WTC11 (cell line): ENCODE measurements around the gene C9orf57. TPM values are rescaled to one million over a fixed set of nuclear protein-coding genes. Genes with fewer than 3 reads are reported as not detected.
"Not testable (repeated sequence)": the region's sequence is repeated elsewhere in the genome, so short reads cannot be mapped to it uniquely, and the experiment has no call there.

Experiments used
- ATAC-seq: fragments of 200-7000 bp; cut with Tn5 transposase; 2 replicates; pipeline ENCODE4 v1.10.0; 2021; ENCODE audit warnings: mild to moderate bottlenecking, moderate library complexity
- CTCF ChIA-PET: fragments of 300-600 bp; sonication (Branson Sonifier 250); formaldehyde crosslinking; loops from one replicate; lab custom pipeline; 2021; ENCODE audit warnings: antibody characterized with exemption; lab: Charles Lee
- POLR2A ChIA-PET: fragments of 350-600 bp; sonication (Branson Sonifier 250); formaldehyde crosslinking; loops from one replicate; lab custom pipeline; 2021; ENCODE audit warnings: antibody characterized with exemption; lab: Charles Lee
- DNase-seq: peaks from one replicate; pipeline ENCODE4 v3.0.0; 2021; ENCODE audit warnings: low spot score
- H3K27ac Mint-ChIP-seq: 2 replicates; pipeline ENCODE4 v1.8.0; 2021; ENCODE audit warnings: mixed read lengths
- H3K27me3 Mint-ChIP-seq: 2 replicates; pipeline ENCODE4 v1.8.0; 2021; ENCODE audit warnings: low read depth, mild to moderate bottlenecking, moderate library complexity, mixed read lengths
- H3K36me3 Mint-ChIP-seq: 2 replicates; pipeline ENCODE4 v1.8.0; 2021; ENCODE audit warnings: mixed read lengths
- H3K4me1 Mint-ChIP-seq: 2 replicates; pipeline ENCODE4 v1.8.0; 2022; ENCODE audit warnings: mixed read lengths
- H3K4me3 Mint-ChIP-seq: 2 replicates; pipeline ENCODE4 v1.8.0; 2021; ENCODE audit warnings: mild to moderate bottlenecking, moderate library complexity, mixed read lengths
- H3K9me3 Mint-ChIP-seq: 2 replicates; pipeline ENCODE4 v1.8.0; 2021; ENCODE audit warnings: mixed read lengths
- ATF1 ChIP-seq: sonication (generic); formaldehyde crosslinking; IDR thresholded peaks from 2 replicates; pipeline ENCODE4 v1.8.1; 2023; ENCODE audit warnings: mild to moderate bottlenecking, moderate library complexity, missing genetic modification reagents
- CREM ChIP-seq: sonication (generic); formaldehyde crosslinking; IDR thresholded peaks from 2 replicates; pipeline ENCODE4 v1.8.1; 2022; ENCODE audit warnings: mild to moderate bottlenecking, missing genetic modification reagents, moderate library complexity
- GABPB1 ChIP-seq: sonication (generic); formaldehyde crosslinking; IDR thresholded peaks from 2 replicates; pipeline ENCODE4 v1.8.1; 2023; ENCODE audit warnings: mild to moderate bottlenecking, missing genetic modification reagents
- IRF2 ChIP-seq: sonication (generic); formaldehyde crosslinking; IDR thresholded peaks from 2 replicates; pipeline ENCODE4 v1.8.0; 2022; ENCODE audit warnings: low read depth, missing genetic modification reagents, borderline replicate concordance
- JAZF1 ChIP-seq: fragments of 250-450 bp; sonication (Bioruptor Pico); IDR thresholded peaks from 2 replicates; pipeline ENCODE4 v1.9.0; 2021; ENCODE audit warnings: moderate library complexity, mild to moderate bottlenecking, inconsistent platforms
- NR1H2 ChIP-seq: sonication (generic); formaldehyde crosslinking; IDR thresholded peaks from 2 replicates; pipeline ENCODE4 v1.9.0; 2021; ENCODE audit warnings: mild to moderate bottlenecking, moderate library complexity, missing genetic modification reagents
- NR2C2 ChIP-seq: sonication (generic); formaldehyde crosslinking; IDR thresholded peaks from 2 replicates; pipeline ENCODE4 v1.8.0; 2022; ENCODE audit warnings: mild to moderate bottlenecking, missing genetic modification reagents
- SP1 ChIP-seq: sonication (generic); formaldehyde crosslinking; conservative IDR thresholded peaks from 2 replicates; pipeline ENCODE4 v1.8.1; 2022; ENCODE audit warnings: missing genetic modification reagents
- TCF7 ChIP-seq: sonication (generic); formaldehyde crosslinking; IDR thresholded peaks from 2 replicates; pipeline ENCODE4 v1.8.0; 2022; ENCODE audit warnings: mild to moderate bottlenecking, low read depth, missing genetic modification reagents, moderate library complexity
- ZBTB21 ChIP-seq: sonication (generic); formaldehyde crosslinking; IDR thresholded peaks from 2 replicates; pipeline ENCODE4 v1.8.1; 2023; ENCODE audit warnings: mild to moderate bottlenecking, missing genetic modification reagents, borderline replicate concordance
- ZNF138 ChIP-seq: sonication (generic); formaldehyde crosslinking; conservative IDR thresholded peaks from 2 replicates; pipeline ENCODE4 v1.8.1; 2022; ENCODE audit warnings: mild to moderate bottlenecking, moderate library complexity, missing genetic modification reagents
- ZNF317 ChIP-seq: sonication (generic); formaldehyde crosslinking; IDR thresholded peaks from 2 replicates; pipeline ENCODE4 v1.8.1; 2023; ENCODE audit warnings: low read depth, mild to moderate bottlenecking, moderate library complexity, missing genetic modification reagents, borderline replicate concordance
- ZNF671 ChIP-seq: fragments of 250-450 bp; sonication (Bioruptor Pico); IDR thresholded peaks from 2 replicates; pipeline ENCODE4 v1.8.0; 2021; ENCODE audit warnings: mild to moderate bottlenecking
- total RNA-seq: library from RNA; stranded (reverse); gene quantifications from 3 replicates; pipeline ENCODE4 v1.2.3, GENCODE V29; 2021
- TF ChIP-seq, protein P1 (sequence below): sonication (generic); formaldehyde crosslinking; IDR thresholded peaks from 2 replicates; pipeline ENCODE4 v1.8.1; 2023; ENCODE audit warnings: mild to moderate bottlenecking, moderate library complexity, missing genetic modification reagents
- TF ChIP-seq, protein P2 (sequence below): sonication (generic); formaldehyde crosslinking; IDR thresholded peaks from 2 replicates; pipeline ENCODE4 v1.8.0; 2023; ENCODE audit warnings: missing genetic modification reagents
- TF ChIP-seq, protein P3 (sequence below): sonication (generic); formaldehyde crosslinking; IDR thresholded peaks from 2 replicates; pipeline ENCODE4 v1.8.1; 2023; ENCODE audit warnings: mild to moderate bottlenecking, missing genetic modification reagents, moderate library complexity
- TF ChIP-seq, protein P4 (sequence below): sonication (generic); formaldehyde crosslinking; IDR thresholded peaks from 2 replicates; pipeline ENCODE4 v1.8.1; 2023; ENCODE audit warnings: mild to moderate bottlenecking, missing genetic modification reagents
- TF ChIP-seq, protein P5 (sequence below): sonication (generic); formaldehyde crosslinking; conservative IDR thresholded peaks from 2 replicates; pipeline ENCODE4 v1.8.1; 2022; ENCODE audit warnings: mild to moderate bottlenecking, missing genetic modification reagents
- TF ChIP-seq, protein P6 (sequence below): fragments of 200-600 bp; IDR thresholded peaks from 2 replicates; pipeline ENCODE4 v1.8.0; 2022; ENCODE audit warnings: antibody characterized with exemption
- TF ChIP-seq, protein P7 (sequence below): sonication (generic); formaldehyde crosslinking; IDR thresholded peaks from 2 replicates; pipeline ENCODE4 v1.8.1; 2022; ENCODE audit warnings: mild to moderate bottlenecking, moderate library complexity, missing genetic modification reagents

C9orf57 gene
- total RNA-seq, 1 experiment from 2014 or later = not detected

DNA sequence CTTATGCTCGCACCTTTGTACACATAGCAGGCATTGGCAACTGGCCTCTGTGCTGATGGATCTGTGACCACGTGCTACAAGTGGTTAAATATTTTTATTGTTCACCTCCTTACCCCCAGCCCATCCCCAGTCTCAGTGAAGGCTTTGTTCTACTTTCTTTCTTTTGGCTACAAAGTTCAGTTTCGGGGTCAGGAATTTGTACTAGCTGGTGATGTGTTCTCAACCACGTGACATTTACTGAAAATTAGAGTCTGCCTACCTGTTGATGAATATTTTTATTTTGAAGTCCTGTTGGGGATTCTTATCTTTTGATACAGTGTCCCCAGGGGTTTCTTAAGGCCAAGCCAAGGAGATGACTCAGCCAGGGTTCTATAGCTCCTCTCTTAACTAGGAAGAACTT, 47.8 kb downstream of the C9orf57 start:
- ATAC-seq (no peak), DNase-seq (no peak)
- Mint-ChIP-seq H3K27me3 (no peaks in the 10 kb centered on the region), H3K36me3 (no peaks in the 10 kb centered on the region), H3K27ac (no peak overlapping the region), H3K9me3 (0 out of 2 replicates have a peak, but pooled peaks cover 4% of the 10 kb centered on the region)
- POLR2A ChIA-PET = interaction anchor here (0.6 kb wide), 1 partner anchor 128 kb away, joined by 4 read pairs; no protein-coding TSS in a partner anchor
- no peak for TF ChIP-seq ZNF671 (CRISPR knock-in tag)
- no peak for TF ChIP-seq ATF1 (CRISPR knock-in tag)
- TF ChIP-seq IRF2 (CRISPR knock-in tag) = no peak
- TF ChIP-seq, protein P1, sequence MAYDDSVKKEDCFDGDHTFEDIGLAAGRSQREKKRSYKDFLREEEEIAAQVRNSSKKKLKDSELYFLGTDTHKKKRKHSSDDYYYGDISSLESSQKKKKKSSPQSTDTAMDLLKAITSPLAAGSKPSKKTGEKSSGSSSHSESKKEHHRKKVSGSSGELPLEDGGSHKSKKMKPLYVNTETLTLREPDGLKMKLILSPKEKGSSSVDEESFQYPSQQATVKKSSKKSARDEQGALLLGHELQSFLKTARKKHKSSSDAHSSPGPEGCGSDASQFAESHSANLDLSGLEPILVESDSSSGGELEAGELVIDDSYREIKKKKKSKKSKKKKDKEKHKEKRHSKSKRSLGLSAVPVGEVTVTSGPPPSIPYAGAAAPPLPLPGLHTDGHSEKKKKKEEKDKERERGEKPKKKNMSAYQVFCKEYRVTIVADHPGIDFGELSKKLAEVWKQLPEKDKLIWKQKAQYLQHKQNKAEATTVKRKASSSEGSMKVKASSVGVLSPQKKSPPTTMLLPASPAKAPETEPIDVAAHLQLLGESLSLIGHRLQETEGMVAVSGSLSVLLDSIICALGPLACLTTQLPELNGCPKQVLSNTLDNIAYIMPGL (CRISPR knock-in tag) = no peak
- TF ChIP-seq, protein P2, sequence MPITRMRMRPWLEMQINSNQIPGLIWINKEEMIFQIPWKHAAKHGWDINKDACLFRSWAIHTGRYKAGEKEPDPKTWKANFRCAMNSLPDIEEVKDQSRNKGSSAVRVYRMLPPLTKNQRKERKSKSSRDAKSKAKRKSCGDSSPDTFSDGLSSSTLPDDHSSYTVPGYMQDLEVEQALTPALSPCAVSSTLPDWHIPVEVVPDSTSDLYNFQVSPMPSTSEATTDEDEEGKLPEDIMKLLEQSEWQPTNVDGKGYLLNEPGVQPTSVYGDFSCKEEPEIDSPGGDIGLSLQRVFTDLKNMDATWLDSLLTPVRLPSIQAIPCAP (CRISPR knock-in tag) = no peak
- no peak for TF ChIP-seq JAZF1
- no peak for TF ChIP-seq ZNF138 (CRISPR knock-in tag)
- TF ChIP-seq, protein P3, sequence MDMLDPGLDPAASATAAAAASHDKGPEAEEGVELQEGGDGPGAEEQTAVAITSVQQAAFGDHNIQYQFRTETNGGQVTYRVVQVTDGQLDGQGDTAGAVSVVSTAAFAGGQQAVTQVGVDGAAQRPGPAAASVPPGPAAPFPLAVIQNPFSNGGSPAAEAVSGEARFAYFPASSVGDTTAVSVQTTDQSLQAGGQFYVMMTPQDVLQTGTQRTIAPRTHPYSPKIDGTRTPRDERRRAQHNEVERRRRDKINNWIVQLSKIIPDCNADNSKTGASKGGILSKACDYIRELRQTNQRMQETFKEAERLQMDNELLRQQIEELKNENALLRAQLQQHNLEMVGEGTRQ (CRISPR knock-in tag) = no peak
- TF ChIP-seq CREM (CRISPR knock-in tag) = no peak
- TF ChIP-seq, protein P4, sequence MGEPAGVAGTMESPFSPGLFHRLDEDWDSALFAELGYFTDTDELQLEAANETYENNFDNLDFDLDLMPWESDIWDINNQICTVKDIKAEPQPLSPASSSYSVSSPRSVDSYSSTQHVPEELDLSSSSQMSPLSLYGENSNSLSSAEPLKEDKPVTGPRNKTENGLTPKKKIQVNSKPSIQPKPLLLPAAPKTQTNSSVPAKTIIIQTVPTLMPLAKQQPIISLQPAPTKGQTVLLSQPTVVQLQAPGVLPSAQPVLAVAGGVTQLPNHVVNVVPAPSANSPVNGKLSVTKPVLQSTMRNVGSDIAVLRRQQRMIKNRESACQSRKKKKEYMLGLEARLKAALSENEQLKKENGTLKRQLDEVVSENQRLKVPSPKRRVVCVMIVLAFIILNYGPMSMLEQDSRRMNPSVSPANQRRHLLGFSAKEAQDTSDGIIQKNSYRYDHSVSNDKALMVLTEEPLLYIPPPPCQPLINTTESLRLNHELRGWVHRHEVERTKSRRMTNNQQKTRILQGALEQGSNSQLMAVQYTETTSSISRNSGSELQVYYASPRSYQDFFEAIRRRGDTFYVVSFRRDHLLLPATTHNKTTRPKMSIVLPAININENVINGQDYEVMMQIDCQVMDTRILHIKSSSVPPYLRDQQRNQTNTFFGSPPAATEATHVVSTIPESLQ = no peak
- no peak for TF ChIP-seq ZNF317 (CRISPR knock-in tag)
- no peak for TF ChIP-seq SP1 (CRISPR knock-in tag)
- no peak for TF ChIP-seq TCF7
- TF ChIP-seq, protein P5, sequence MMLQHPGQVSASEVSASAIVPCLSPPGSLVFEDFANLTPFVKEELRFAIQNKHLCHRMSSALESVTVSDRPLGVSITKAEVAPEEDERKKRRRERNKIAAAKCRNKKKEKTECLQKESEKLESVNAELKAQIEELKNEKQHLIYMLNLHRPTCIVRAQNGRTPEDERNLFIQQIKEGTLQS (CRISPR knock-in tag) = no peak
- TF ChIP-seq, protein P6, sequence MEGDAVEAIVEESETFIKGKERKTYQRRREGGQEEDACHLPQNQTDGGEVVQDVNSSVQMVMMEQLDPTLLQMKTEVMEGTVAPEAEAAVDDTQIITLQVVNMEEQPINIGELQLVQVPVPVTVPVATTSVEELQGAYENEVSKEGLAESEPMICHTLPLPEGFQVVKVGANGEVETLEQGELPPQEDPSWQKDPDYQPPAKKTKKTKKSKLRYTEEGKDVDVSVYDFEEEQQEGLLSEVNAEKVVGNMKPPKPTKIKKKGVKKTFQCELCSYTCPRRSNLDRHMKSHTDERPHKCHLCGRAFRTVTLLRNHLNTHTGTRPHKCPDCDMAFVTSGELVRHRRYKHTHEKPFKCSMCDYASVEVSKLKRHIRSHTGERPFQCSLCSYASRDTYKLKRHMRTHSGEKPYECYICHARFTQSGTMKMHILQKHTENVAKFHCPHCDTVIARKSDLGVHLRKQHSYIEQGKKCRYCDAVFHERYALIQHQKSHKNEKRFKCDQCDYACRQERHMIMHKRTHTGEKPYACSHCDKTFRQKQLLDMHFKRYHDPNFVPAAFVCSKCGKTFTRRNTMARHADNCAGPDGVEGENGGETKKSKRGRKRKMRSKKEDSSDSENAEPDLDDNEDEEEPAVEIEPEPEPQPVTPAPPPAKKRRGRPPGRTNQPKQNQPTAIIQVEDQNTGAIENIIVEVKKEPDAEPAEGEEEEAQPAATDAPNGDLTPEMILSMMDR = no peak
- no peak for TF ChIP-seq NR1H2
- TF ChIP-seq NR2C2 (CRISPR knock-in tag) = no peak
- no peak for TF ChIP-seq GABPB1 (CRISPR knock-in tag)
- no peak for TF ChIP-seq ZBTB21 (CRISPR knock-in tag)
- TF ChIP-seq, protein P7, sequence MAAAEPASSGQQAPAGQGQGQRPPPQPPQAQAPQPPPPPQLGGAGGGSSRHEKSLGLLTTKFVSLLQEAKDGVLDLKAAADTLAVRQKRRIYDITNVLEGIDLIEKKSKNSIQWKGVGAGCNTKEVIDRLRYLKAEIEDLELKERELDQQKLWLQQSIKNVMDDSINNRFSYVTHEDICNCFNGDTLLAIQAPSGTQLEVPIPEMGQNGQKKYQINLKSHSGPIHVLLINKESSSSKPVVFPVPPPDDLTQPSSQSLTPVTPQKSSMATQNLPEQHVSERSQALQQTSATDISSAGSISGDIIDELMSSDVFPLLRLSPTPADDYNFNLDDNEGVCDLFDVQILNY (CRISPR knock-in tag) = no peak
- TF ChIP-seq, all 79 proteins: peak for 0
- CTCF ChIA-PET = interaction anchor here (1.0 to 1.6 kb wide), 2 partner anchors 12 to 28 kb away, joined by 4 to 7 read pairs; no protein-coding TSS in a partner anchor
- Mint-ChIP-seq H3K4me1 (peaks cover 14% of the 10 kb centered on the region), H3K4me3 (no peak overlapping the region)

DNA sequence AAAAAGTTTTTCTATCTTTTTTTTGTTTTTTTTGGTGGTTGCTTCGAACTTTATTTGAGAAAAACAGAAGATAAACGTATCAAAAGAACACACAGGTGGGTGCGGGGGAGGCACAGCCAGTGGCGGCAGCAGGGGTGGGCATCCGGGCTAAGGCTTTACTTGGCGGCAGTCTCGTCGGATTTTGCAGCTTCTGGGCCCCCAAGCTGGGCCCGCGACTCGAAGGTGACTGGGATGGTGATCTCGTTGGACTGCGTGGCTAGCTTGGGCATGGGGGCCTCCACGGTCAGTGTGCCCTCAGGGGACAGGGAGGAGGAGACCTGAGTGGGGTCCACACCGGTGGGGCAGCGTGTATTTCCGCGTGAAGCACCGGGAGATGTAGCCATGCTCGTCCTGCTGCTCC, 52.7 kb downstream of the C9orf57 start:
- ATAC-seq = peak; percentile 25; the same call in 1 of the 2 replicates
- not testable (repeated sequence) for H3K36me3 Mint-ChIP-seq, H3K4me3 Mint-ChIP-seq, H3K27ac Mint-ChIP-seq, H3K27me3 Mint-ChIP-seq, DNase-seq
- POLR2A ChIA-PET = interaction anchor here (0.7 kb wide), 1 partner anchor 558 kb away, joined by 3 read pairs; no protein-coding TSS in a partner anchor
- H3K9me3 Mint-ChIP-seq = peaks cover 12% of the 10 kb centered on the region
- peaks cover 33% of the 10 kb centered on the region for H3K4me1 Mint-ChIP-seq
- CTCF ChIA-PET = interaction anchor here (1.4 to 2.6 kb wide), 2 partner anchors 22 to 201 kb away, joined by 3 to 9 read pairs; no protein-coding TSS in a partner anchor
